ENCODE data around the gene PHF20.

The PHF20 gene

DNA sequence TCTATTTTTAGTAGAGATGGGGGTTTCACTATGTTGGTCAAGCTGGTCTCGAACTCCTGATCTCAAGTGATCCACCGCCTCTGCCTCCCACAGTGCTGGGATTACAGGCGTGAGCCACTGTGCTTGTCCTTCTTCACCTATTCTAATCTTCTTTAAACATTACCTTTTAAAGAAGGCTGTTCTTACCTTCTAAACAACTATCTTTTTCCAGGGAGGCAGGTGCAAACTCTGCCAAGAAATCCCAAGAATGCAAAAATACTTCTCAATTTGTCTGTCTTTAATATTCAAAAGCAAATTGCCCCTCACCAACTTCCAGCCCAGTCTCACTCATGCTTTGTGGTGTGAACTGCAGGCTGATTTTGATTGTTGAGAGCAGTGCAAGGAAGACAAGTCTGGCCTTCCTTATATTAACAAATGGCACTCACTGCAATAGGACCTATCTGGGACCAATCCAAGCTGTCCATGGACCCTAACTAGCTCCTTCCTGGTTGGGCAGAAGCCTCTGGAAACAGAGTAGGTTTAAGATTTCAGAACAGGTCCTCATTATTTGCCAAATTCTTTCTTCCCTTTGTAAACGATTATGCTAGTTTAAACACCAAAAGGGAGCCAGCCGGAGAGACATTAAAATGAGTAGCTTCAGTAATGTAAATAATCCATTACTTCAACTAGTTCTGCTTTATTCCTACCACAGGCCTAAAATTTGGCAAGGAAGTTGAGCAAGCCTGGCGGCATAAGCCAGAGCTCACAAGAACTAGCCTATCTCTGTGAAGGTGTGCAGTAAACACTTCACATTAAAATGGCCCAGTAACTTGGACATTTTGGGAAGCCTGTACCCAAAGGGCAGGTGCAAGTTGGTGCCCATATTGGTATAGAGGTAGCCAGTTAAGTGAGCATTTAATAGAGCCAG is 180.9 kb downstream of the PHF20 start:
- no peaks in the 10 kb centered on the region for H3K79me2 ChIP-seq

DNA sequence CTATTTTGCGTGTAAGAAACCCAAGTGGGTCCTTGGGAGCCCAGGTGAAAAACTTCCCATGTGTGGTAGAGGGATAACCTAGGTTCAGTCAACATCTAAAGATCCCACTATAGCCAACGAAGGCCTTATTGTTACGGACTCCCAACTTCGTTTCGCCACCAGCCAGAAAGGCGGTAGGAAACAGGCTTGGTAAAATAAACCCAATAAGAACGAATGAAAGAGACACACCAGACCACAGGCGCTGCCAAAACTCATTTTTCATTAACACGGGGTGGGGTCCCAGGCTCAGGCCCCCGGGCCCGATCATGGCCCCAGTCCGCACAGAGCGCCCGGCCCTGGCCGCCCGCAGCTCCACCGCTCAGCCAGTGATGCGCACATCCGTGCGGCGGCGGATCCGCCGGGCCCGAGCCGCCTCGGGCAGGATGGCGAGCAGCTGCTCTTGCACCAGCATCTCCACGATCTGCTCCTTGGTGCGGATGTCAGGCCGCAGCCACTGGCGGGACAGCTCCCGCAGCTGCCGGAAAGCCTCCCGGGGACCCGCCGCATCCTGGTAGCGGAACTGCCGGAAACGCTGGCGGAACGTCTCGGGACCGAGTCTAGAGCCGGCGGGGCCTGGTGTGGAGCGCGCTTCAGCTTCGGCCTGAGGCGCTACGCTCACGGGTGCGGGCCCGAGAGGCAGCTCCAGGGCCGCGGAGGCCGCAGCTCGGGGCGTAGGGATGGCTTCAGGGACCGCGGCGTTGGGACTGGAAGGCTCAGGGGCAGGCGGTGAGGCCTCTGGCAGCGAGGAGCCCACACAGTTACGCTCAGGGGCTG is 181.8 kb downstream of the PHF20 start:
- Histone ChIP-seq H3K79me2 (no peaks in the 10 kb centered on the region), H2AFZ (peak overlapping the region; percentile 92), H3K4me2 (ENCODE audit: low read length) (peak overlapping the region; percentile 94), H3K27ac (peak overlapping the region; percentile 98), H3K27me3 (ENCODE audit: control insufficient read depth, insufficient read depth, low read length) (no peaks in the 10 kb centered on the region), H3K4me3 (ENCODE audit: low read depth, low read length) (peak overlapping the region; percentile 94), H3K9ac (peak overlapping the region; percentile 87), H3K4me1 (peaks cover 10% of the 10 kb centered on the region), H3K9me3 (ENCODE audit: control insufficient read depth, low read length) (no peaks in the 10 kb centered on the region), H3K36me3 (ENCODE audit: control insufficient read depth, insufficient read depth, low read length) (no peaks in the 10 kb centered on the region)
- TF ChIP-seq, protein P1, sequence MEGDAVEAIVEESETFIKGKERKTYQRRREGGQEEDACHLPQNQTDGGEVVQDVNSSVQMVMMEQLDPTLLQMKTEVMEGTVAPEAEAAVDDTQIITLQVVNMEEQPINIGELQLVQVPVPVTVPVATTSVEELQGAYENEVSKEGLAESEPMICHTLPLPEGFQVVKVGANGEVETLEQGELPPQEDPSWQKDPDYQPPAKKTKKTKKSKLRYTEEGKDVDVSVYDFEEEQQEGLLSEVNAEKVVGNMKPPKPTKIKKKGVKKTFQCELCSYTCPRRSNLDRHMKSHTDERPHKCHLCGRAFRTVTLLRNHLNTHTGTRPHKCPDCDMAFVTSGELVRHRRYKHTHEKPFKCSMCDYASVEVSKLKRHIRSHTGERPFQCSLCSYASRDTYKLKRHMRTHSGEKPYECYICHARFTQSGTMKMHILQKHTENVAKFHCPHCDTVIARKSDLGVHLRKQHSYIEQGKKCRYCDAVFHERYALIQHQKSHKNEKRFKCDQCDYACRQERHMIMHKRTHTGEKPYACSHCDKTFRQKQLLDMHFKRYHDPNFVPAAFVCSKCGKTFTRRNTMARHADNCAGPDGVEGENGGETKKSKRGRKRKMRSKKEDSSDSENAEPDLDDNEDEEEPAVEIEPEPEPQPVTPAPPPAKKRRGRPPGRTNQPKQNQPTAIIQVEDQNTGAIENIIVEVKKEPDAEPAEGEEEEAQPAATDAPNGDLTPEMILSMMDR (IDR thresholded peaks at IDR 0.05): no peak

More for the DNA sequence above, 180.9 kb downstream of the PHF20 start:
- peak overlapping the region; percentile 94 for H3K4me3 ChIP-seq (ENCODE audit: low read depth, low read length)
- H3K4me1 ChIP-seq: peaks cover 10% of the 10 kb centered on the region
- no peaks in the 10 kb centered on the region for H3K27me3 ChIP-seq (ENCODE audit: control insufficient read depth, insufficient read depth, low read length)
- H3K9ac ChIP-seq: peak overlapping the region; percentile 87
- no peaks in the 10 kb centered on the region for H3K36me3 ChIP-seq (ENCODE audit: control insufficient read depth, insufficient read depth, low read length)
- no peak overlapping the region for H2AFZ ChIP-seq
- peak overlapping the region; percentile 98 for H3K27ac ChIP-seq
- no peaks in the 10 kb centered on the region for H3K9me3 ChIP-seq (ENCODE audit: control insufficient read depth, low read length)
- H3K4me2 ChIP-seq (ENCODE audit: low read length): peak overlapping the region; percentile 94
- TF ChIP-seq, protein P1 (IDR thresholded peaks at IDR 0.05): no peak

DNA sequence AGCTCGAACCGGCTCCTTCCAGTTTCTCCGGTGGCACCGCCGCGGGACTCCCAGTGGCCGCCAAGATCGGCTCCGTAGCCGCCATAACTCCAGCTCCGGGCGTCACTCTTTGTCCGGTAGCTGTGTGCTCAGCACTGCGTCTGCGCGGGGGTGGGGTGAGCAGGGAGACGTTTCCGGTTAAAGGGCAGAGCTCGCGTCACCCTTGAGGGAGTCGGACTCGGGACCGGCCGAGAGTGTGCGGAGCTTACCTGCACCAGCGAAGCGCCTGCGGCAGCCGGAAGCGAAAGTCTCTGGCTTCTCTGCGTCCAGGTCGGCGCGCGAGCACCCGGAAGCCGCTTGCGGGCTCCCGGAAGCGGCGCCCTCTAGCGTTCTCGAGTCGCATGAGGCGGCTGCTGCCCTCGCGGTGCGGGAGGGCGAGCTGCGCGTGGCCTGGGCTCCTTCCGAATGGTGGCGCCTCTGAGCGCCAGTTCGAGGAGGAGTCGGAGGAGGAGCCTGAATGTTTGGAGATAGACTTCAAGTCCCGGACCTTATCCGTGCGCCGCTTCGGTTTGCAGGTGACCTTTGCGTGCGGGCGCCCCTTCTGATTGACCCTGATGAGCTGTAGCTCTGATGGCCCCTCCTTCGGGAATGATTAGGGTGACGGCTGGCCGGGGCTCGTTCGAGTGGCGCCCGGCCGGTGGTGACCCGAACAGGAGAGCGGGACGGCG is 182.5 kb downstream of the PHF20 start, which contains the start of gene SCAND1:
SCAND1 (minus strand) TSS at position 303 of the 707 bp plus-strand sequence; CDS start at position 85, 218 bp downstream.
- Histone ChIP-seq H3K9me3 (ENCODE audit: control insufficient read depth, low read length) (no peaks in the 10 kb centered on the region), H3K4me3 (ENCODE audit: low read depth, low read length) (peak within 1 kb of the TSS; percentile 94), H3K4me2 (ENCODE audit: low read length) (peak within 1 kb of the TSS; percentile 94), H3K4me1 (peaks cover 10% of the 10 kb centered on the region), H3K79me2 (no peaks in the 10 kb centered on the region), H3K27ac (peak within 1 kb of the TSS; percentile 98), H3K36me3 (ENCODE audit: control insufficient read depth, insufficient read depth, low read length) (no peaks in the 10 kb centered on the region), H3K9ac (peak within 1 kb of the TSS; percentile 87), H2AFZ (peak within 1 kb of the TSS; percentile 92), H3K27me3 (ENCODE audit: control insufficient read depth, insufficient read depth, low read length) (no peaks in the 10 kb centered on the region)
- TF ChIP-seq, protein P1 (IDR thresholded peaks at IDR 0.05): peak; percentile 99

DNA sequence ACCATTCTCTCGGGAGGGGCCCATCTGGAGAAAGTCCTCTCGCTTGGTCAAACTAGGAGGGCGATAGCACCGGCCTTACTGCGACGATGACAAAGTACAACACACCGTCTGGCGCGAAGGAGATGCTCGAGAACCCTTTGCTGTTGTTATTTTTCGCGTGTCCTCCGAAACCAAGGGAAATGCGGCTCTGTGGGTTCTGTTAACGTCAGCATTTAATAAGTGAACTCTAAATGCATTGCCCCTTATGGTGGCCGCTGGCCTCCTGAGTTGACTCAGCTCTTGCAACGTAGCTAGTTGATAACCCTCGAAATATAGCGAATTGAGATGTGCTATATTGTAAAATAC is 183.1 kb downstream of the PHF20 start:
- Histone ChIP-seq H2AFZ (peak overlapping the region; percentile 92), H3K27ac (peak overlapping the region; percentile 98), H3K9ac (peak overlapping the region; percentile 59), H3K79me2 (no peaks in the 10 kb centered on the region), H3K9me3 (ENCODE audit: control insufficient read depth, low read length) (no peaks in the 10 kb centered on the region), H3K4me3 (ENCODE audit: low read depth, low read length) (peak overlapping the region; percentile 94), H3K4me2 (ENCODE audit: low read length) (peak overlapping the region; percentile 94), H3K4me1 (peaks cover 10% of the 10 kb centered on the region), H3K36me3 (ENCODE audit: control insufficient read depth, insufficient read depth, low read length) (no peaks in the 10 kb centered on the region), H3K27me3 (ENCODE audit: control insufficient read depth, insufficient read depth, low read length) (no peaks in the 10 kb centered on the region)
- TF ChIP-seq, protein P1 (IDR thresholded peaks at IDR 0.05): no peak
